Right ventricle myocardium inferior (tissue), 1 donor: ENCODE results near the gene LYZ. TPM values are rescaled to one million over a fixed set of nuclear protein-coding genes. Genes with fewer than 3 reads are reported as not detected.

ENCODE experiments used
- ATAC-seq: fragments of 200-7000 bp; cut with Tn5 transposase; one replicate; pipeline ENCODE4 v1.9.1; 2020; ENCODE audit warnings: mild to moderate bottlenecking, moderate library complexity
- DNase-seq: peaks from one replicate; pipeline ENCODE4 v3.0.0; 2021; ENCODE audit errors: missing footprints
- intact Hi-C: fragments of 100-400 bp; cut with DNase I; formaldehyde crosslinking; loops from one replicate; pipeline ENCODE4 v1.11.0; 2022
- total RNA-seq: library from RNA; stranded (reverse); fragmentation: NEBNext Ultra II Directional; extraction: Animal tissue kit (Norgen Biotek cat#: 25700); gene quantifications from one replicate; pipeline ENCODE4 v1.2.1, GENCODE V29; 2021
- donor health status: DM: no; HTN: yes; CAD: no; lungs with severe emphysema.

Gene LYZ
- total RNA-seq, 1 donor from 2014 or later: 49.2 TPM

GRCh38 chr12:69359531-69360347 is 11.6 kb downstream of the LYZ start, which contains the start of gene YEATS4:
Gene YEATS4 (plus strand): TSS chr12:69359743. CDS start chr12:69359973, 230 bp downstream.
- intact Hi-C loops: loop anchor here (1.0 to 10.0 kb wide), 4 partner anchors 205 to 278 kb away; partner anchors contain the start of gene CCT2
- peak; percentile 98 for ATAC-seq
- DNase-seq: peak; percentile 93

DNA sequence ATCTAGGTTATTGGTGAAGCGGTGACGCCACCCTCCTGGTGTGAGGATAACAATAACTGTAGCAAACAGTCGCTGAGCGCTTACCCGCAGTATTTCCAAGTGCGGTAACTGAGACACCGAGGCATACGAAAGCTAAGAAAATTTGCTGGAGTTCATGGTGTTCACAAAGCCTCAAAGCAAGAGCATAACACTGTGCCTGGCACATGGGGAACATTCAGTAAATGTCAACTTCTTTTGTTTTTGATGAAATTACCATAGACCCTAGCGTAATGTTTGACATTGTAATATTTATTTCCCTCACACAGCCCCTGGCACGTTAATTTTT is 12.1 kb downstream of the LYZ start:
- intact Hi-C loops: no loop called here
- DNase-seq: no peak
- no peak for ATAC-seq

GRCh38 chr12:69366796-69367195 is 18.6 kb downstream of the LYZ start:
- intact Hi-C loops: no loop called here
- ATAC-seq: no peak
- no peak for DNase-seq

GRCh38 chr12:69368171-69368570 is 20.0 kb downstream of the LYZ start:
- intact Hi-C loops: no loop called here
- DNase-seq: no peak

GRCh38 chr12:69383074-69383473 is 34.9 kb downstream of the LYZ start:
- intact Hi-C loops: loop anchor here (10.0 kb wide), 1 partner anchor 192 kb away; no protein-coding TSS in a partner anchor
- ATAC-seq (no peak), DNase-seq (no peak)

More at GRCh38 chr12:69368171-69368570, 20.0 kb downstream of the LYZ start:
- ATAC-seq: no peak

GRCh38 chr12:69385038-69385437 is 36.9 kb downstream of the LYZ start:
- intact Hi-C loops: loop anchor here (10.0 kb wide), 1 partner anchor 190 kb away; no protein-coding TSS in a partner anchor
- DNase-seq (no peak), ATAC-seq (no peak)

DNA sequence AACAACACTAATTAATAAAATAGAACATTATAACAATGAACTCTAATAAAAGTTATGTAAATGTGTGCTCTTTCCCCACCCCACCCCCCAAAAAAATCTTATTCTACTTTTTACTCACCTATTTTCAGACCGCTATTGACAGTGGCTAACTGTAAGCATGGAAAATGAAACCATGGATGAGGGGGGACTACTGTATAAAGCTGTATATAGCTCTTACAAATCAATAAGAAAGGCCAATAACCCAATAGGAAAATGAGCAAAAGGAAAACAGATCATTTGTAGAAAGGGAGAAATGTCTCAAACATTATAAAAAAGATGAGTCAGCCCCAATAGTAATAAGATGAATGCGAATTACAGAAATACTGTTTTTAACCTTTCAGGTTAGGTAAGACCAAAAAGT is 38.7 kb downstream of the LYZ start:
- ATAC-seq (no peak), DNase-seq (no peak)
- intact Hi-C loops: loop anchor here (10.0 kb wide), 1 partner anchor 188 kb away; no protein-coding TSS in a partner anchor

GRCh38 chr12:69388371-69388770 is 40.2 kb downstream of the LYZ start:
- ATAC-seq (no peak), DNase-seq (no peak)
- intact Hi-C loops: loop anchor here (10.0 kb wide), 1 partner anchor 186 kb away; no protein-coding TSS in a partner anchor

DNA sequence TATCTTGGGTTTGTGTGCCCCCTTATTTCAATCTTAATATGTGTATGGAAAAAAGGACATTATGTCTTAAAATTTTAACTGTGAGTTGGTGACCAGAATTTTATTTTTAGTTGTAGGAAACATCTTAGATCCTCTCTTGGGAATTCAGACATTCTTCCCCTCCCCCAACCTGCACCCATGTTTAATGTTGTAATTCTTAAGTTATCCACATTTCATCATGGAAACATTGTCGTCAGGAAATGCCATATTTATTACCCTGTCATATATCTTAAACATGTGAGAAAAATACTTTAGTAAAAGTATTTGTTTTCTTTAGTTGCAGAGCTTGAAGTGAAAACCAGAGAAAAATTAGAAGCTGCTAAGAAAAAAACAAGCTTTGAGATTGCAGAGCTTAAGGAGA is 41.6 kb downstream of the LYZ start:
- DNase-seq (no peak), ATAC-seq (no peak)
- intact Hi-C loops: loop anchor here (10.0 kb wide), 1 partner anchor 185 kb away; no protein-coding TSS in a partner anchor

DNA sequence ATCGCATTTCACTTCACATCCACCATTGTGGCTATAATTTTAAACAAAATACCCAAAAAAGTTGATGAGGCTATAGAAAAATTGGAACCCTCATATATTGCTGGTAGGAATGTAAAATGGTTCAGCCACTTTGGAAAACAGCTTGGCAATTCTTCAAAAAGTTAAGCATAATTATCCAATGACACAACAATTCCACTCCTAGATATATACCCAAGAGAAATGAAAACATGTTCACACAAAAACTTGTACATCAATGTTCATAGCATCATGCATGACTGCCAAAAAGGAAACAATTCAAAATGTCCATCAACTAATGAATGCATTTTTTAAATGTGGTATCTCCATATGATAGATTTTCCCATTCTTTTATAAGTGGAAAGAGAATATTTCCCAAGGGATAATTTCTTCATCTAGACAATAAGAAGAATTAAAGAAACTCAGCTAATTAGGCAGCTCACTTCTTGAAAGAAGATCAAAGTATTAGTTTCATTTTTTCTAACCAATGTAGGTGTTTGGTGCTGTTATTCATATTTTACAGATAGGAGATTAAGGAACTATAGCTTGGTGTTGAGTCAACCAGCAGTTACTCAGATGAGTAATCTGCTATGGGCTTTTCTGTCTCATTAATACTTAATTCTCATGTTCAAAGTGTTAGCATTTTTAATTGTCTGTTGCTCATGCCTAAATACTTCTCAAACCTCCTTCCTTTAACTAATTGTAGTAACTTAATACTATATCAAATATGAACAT is 44.2 kb downstream of the LYZ start:
- intact Hi-C loops: no loop called here
- DNase-seq (no peak), ATAC-seq (no peak)

- ATAC-seq (no peak), DNase-seq (no peak)
- intact Hi-C loops: no loop called here
Measured at GRCh38 chr12:69396041-69396440, 47.9 kb downstream of the LYZ start.

DNA sequence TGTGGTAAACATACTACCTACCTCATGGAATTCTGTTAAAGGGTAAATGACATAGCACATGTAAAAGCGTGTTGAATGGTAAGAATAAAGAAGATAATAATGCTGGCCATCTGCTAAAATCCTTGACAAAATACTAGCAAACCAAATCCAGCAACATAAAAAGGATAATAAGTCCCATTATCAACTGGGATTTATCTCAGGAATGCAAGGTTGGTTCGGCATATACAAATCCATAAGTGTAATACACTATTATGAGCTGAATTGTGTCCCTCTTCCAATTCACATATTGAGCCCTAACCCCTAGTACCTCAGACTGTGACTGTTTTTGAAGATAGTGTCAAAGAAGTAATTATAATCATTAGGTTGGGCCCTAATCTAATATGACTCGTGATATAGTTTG is 48.8 kb downstream of the LYZ start:
- DNase-seq (no peak), ATAC-seq (no peak)
- intact Hi-C loops: no loop called here

DNA sequence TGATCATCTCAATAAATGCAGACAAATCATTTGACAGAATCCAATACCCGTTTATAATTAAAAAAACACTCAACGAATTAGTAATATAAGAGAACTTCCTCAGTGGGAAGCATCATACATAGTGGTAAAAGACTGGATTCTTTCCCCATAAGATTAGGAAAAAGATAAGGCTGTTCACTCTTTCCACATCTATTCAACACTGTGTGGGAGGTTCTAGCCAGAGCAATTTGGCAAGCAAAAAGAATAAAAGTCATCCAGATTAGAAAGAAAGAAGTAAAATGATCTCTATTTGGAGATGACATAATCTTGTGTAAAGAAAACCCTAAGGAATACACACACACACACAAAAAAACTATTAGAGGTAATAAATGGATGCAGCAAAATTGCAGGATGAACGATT is 49.8 kb downstream of the LYZ start:
- ATAC-seq (no peak), DNase-seq (no peak)
- intact Hi-C loops: no loop called here

GRCh38 chr12:69401940-69402339 is 53.8 kb downstream of the LYZ start:
- DNase-seq: no peak
- intact Hi-C loops: no loop called here

More at GRCh38 chr12:69401940-69402339, 53.8 kb downstream of the LYZ start:
- ATAC-seq: peak; percentile 68

Other genes with a start within 250 kb of the LYZ start
- gene CPSF6, start 108.8 kb upstream of the LYZ start, total RNA-seq: 29.3 TPM
- 11.4 TPM for gene YEATS4, start 11.4 kb downstream of the LYZ start, total RNA-seq
- 19.0 TPM for gene FRS2, start 122.0 kb downstream of the LYZ start, total RNA-seq
- gene CCT2, start 237.1 kb downstream of the LYZ start, total RNA-seq: 100 TPM